Measurements from ENCODE around the gene KRTAP12-1.
"Not testable (repeated sequence)": the region's sequence is repeated elsewhere in the genome, so short reads cannot be mapped to it uniquely, and the experiment has no call there.

The KRTAP12-1 gene

GRCh38 chr21:44697172-44697810, 15.3 kb upstream of the KRTAP12-1 start, which contains the start of gene KRTAP10-12:
Gene KRTAP10-12 (plus strand): TSS chr21:44697172. CDS start chr21:44697202, 30 bp downstream.
- not testable (repeated sequence) for DNase-seq

- no peak for DNase-seq
Observed at GRCh38 chr21:44696572-44696971, 14.6 kb upstream of the KRTAP12-1 start.

GRCh38 chr21:44695641-44696040, 13.7 kb upstream of the KRTAP12-1 start:
- no peak for DNase-seq

GRCh38 chr21:44695184-44695583, 13.2 kb upstream of the KRTAP12-1 start:
- no peak for DNase-seq

GRCh38 chr21:44694776-44695175, 12.8 kb upstream of the KRTAP12-1 start:
- DNase-seq: no peak

- DNase-seq: no peak
Observed at GRCh38 chr21:44692798-44693512, 11.0 kb upstream of the KRTAP12-1 start.

GRCh38 chr21:44691686-44692085, 9.7 kb upstream of the KRTAP12-1 start:
- no peak for DNase-seq

- DNase-seq: not testable (repeated sequence)
Observed at GRCh38 chr21:44689740-44690139, 7.8 kb upstream of the KRTAP12-1 start.

- no peak for DNase-seq
Observed at GRCh38 chr21:44687671-44688070, 5.7 kb upstream of the KRTAP12-1 start.

GRCh38 chr21:44686843-44687561, 5.0 kb upstream of the KRTAP12-1 start:
- no peak for DNase-seq

GRCh38 chr21:44686000-44686781, 4.2 kb upstream of the KRTAP12-1 start:
- DNase-seq: no peak

GRCh38 chr21:44685050-44685449, 3.1 kb upstream of the KRTAP12-1 start:
- not testable (repeated sequence) for DNase-seq

- no peak for DNase-seq
Observed at GRCh38 chr21:44684483-44684882, 2.5 kb upstream of the KRTAP12-1 start.

GRCh38 chr21:44684077-44684476, 2.1 kb upstream of the KRTAP12-1 start:
- DNase-seq: no peak

GRCh38 chr21:44682580-44683151, 703 bp upstream of the KRTAP12-1 start:
- DNase-seq: no peak

- DNase-seq: no peak
Observed at GRCh38 chr21:44681152-44681551, 811 bp downstream of the KRTAP12-1 start.

- DNase-seq: no peak
Observed at GRCh38 chr21:44677881-44678280, 4.1 kb downstream of the KRTAP12-1 start.

GRCh38 chr21:44671911-44672310, 10.1 kb downstream of the KRTAP12-1 start:
- DNase-seq: no peak

- DNase-seq: no peak
Observed at GRCh38 chr21:44670642-44671432, 11.1 kb downstream of the KRTAP12-1 start.

GRCh38 chr21:44667612-44668011, 14.4 kb downstream of the KRTAP12-1 start:
- DNase-seq: no peak

- no peak for DNase-seq
Observed at GRCh38 chr21:44666401-44667320, 15.3 kb downstream of the KRTAP12-1 start, which contains the start of gene KRTAP12-2. Gene KRTAP12-2 (minus strand): TSS chr21:44666927. CDS start chr21:44666886, 41 bp downstream.

Measured in activated CD4-positive, CD25-positive, alpha-beta regulatory T cell treated with anti-CD3 and anti-CD28 coated beads, Interleukin-2, amount 50 U/mL, for 72 hours (primary cell).